ENCODE data around the gene MAP3K3. TPM values are rescaled to one million over a fixed set of nuclear protein-coding genes. Genes with fewer than 3 reads are reported as not detected.

MAP3K3 gene
- total RNA-seq, 1 donor from 2014 or later, result 43.5 TPM

GRCh38 chr17:63688396-63689020, 66.3 kb downstream of the MAP3K3 start:
- intact Hi-C loops (cut with micrococcal nuclease), result no loop called here

- intact Hi-C loops (cut with micrococcal nuclease), result no loop called here
Measured at GRCh38 chr17:63689479-63689878, 67.3 kb downstream of the MAP3K3 start.

- intact Hi-C loops (cut with micrococcal nuclease), result no loop called here
Measured at GRCh38 chr17:63692195-63692816, 70.1 kb downstream of the MAP3K3 start.

GRCh38 chr17:63693411-63694113, 71.3 kb downstream of the MAP3K3 start:
- intact Hi-C loops (cut with micrococcal nuclease), result no loop called here

GRCh38 chr17:63694229-63694949, 72.2 kb downstream of the MAP3K3 start:
- intact Hi-C loops (cut with micrococcal nuclease), result no loop called here

- intact Hi-C loops (cut with micrococcal nuclease), result loop anchor here (5.0 kb wide), 1 partner anchor 268 kb away; no protein-coding TSS in a partner anchor
Measured at GRCh38 chr17:63694950-63695773, 72.9 kb downstream of the MAP3K3 start.

GRCh38 chr17:63695889-63696288, 73.7 kb downstream of the MAP3K3 start:
- intact Hi-C loops (cut with micrococcal nuclease), result loop anchor here (5.0 kb wide), 1 partner anchor 269 kb away; no protein-coding TSS in a partner anchor

GRCh38 chr17:63696381-63696961, 74.3 kb downstream of the MAP3K3 start:
- intact Hi-C loops (cut with micrococcal nuclease), result loop anchor here (5.0 kb wide), 1 partner anchor 269 kb away; no protein-coding TSS in a partner anchor

GRCh38 chr17:63697341-63698286, 75.4 kb downstream of the MAP3K3 start:
- intact Hi-C loops (cut with micrococcal nuclease), result loop anchor here (1.0 to 5.0 kb wide), 5 partner anchors 13 to 809 kb away; partner anchors contain the start of genes CCDC47, CEP95, DDX5 and FTSJ3

GRCh38 chr17:63698381-63698885, 76.2 kb downstream of the MAP3K3 start:
- intact Hi-C loops (cut with micrococcal nuclease), result loop anchor here (1.0 to 5.0 kb wide), 5 partner anchors 12 to 808 kb away; partner anchors contain the start of genes CCDC47, CEP95, DDX5 and FTSJ3

GRCh38 chr17:63698886-63699637, 76.8 kb downstream of the MAP3K3 start:
- intact Hi-C loops (cut with micrococcal nuclease), result loop anchor here (1.0 to 5.0 kb wide), 6 partner anchors 11 to 808 kb away; partner anchors contain the start of genes CCDC47, CEP95, DDX5 and FTSJ3

GRCh38 chr17:63699638-63700527, 77.7 kb downstream of the MAP3K3 start, which contains the start of gene LIMD2:
Gene LIMD2, minus strand, starts transcription at chr17:63700125. Its CDS starts 827 bp downstream, at chr17:63699298.
- intact Hi-C loops (cut with micrococcal nuclease), result loop anchor here (1.0 to 5.0 kb wide), 5 partner anchors 78 to 807 kb away; partner anchors contain the start of genes CEP95, CYB561, DDX5 and FTSJ3

GRCh38 chr17:63700528-63701455, 78.6 kb downstream of the MAP3K3 start:
- intact Hi-C loops (cut with micrococcal nuclease), result loop anchor here (1.0 to 5.0 kb wide), 2 partner anchors 143 to 253 kb away; partner anchors contain the start of gene CYB561

GRCh38 chr17:63701456-63701820, 79.2 kb downstream of the MAP3K3 start:
- intact Hi-C loops (cut with micrococcal nuclease), result loop anchor here (1.0 to 5.0 kb wide), 2 partner anchors 142 to 254 kb away; partner anchors contain the start of gene CYB561

Data from T-helper 1 cell treated with Interleukin-12 subunit alpha and Interleukin-12 subunit beta and Interleukin-4 antibody, amounts not matched to agents 30 ng/mL and 1 ng/mL, for 36 hours (primary cell).